Right kidney (tissue), 1 donor: ENCODE data around the gene KPNA6.
"Not testable (repeated sequence)": the region's sequence is repeated elsewhere in the genome, so short reads cannot be mapped to it uniquely, and the experiment has no call there.

ENCODE experiments used
- DNase-seq: peaks from one replicate; pipeline ENCODE4 v3.0.0-alpha.2; 2016

KPNA6 gene

GRCh38 chr1:32099426-32099825 lies 8.4 kb upstream of the KPNA6 start:
- no peak for DNase-seq

DNA sequence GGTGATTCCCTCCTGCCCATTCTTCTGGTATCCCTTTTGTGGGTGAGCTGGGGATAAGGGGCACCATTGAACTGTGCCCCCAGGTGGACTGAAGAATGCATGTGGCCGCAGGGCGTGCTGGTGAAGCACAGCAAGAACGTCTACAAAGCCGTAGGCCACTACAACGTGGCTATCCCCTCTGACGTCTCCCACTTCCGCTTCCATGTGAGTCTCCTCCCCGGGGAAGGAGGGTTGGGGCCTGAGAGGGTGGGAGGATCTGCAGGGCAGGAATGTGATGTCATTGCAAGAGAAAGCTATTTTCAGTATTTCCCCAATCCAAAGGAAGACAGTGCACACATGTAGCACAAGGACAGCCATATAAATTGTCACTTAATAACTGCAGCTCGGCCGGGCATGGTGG lies 7.5 kb upstream of the KPNA6 start:
- no peak for DNase-seq

DNA sequence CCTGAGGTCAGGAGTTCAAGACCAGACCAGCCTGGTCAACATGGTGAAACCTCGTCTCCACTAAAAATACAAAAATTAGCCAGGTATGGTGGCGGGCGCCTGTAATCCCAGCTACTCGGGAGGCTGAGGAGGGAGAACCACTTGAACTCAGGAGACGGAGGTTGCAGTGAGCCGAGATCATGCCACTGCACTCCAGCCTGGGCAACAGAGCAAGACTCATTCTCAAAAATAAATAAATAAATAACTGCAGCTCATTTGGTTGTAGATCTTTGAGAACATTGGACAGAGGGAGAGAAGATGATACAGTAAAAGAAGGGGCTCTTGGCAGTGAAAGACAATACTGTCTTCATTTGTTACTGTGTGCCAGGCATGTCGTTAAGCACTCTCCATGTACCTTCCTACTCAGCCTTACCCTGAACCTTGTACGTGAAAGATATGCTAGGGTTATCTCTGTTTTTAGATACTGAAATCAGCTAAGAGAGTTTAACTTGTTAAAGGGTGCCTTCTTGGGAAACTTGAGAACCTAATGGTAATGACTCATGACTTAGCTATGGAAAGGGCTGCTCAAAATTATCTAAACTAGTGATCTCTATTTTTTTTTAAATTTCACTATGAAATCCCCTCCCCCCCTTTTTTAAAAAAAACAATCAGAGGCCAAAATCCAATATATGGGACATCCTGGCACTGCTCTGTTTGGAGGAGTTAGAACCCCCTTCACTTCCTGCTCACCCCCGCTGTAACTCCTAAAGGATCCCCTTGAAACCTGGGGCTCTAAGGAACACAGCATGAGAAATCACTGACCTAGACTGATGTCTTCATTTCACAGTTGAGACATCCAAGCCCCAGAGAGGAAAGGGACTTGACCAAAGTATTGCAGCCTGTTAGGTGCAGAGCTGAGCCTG lies 6.8 kb upstream of the KPNA6 start:
- DNase-seq = no peak

GRCh38 chr1:32104127-32104526 lies 3.7 kb upstream of the KPNA6 start:
- DNase-seq = no peak

GRCh38 chr1:32105338-32105737 lies 2.5 kb upstream of the KPNA6 start:
- DNase-seq = no peak

DNA sequence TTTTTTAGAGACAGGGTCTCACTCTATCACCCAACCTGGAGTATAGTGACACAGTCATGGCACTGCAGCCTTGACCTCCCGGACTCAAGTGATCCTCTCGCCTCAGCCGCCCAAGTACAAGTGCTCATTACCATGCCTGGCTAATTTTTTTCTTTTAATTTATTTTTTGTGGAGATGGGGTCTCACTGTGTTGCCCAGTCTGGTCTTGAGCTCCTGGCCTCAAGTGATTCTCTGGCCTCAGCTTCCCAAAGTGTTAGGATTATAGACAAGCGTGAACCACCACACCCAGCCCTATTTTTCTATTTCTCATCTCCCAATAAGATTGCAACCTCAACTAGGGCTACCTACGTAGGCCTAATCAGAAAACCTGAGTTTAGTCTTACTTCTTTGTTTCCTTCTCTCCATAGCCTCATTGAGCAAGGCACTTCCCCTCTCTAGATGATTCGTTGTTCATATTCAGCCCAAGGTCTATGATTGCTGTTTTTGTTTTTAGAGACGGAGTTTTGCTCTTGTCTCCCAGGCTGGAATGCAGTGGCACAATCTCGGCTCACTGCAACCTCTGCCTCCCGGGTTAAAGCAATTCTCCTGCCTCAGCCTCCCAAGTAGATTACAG lies 1.1 kb upstream of the KPNA6 start:
- no peak for DNase-seq

DNA sequence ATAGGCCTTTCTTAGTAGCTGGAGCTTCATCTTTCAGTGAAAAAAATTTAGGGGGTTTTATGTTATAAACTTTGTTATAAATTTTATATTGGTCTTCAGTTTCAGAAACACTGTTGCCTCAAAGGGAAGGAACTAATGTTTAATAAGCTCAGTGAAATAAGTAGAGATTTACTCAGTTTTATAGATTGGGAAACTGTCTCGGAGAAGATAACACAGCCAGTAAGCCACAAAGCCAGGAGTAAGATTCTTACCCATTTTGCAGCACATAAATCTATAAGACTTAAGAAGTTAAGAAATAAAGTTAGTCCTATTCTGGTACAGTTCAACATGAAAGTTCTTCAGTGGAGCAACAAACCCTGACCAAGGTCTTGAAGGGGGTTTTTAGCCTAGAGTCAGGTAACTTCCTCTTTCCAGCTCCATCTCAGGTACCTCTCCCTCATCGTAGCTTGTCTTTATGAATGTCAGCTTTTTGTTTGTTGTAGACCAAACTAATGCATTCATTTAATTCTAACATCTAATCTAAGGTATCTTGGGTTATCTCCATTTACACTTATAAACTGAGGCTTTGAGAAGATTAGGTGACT lies 3.3 kb downstream of the KPNA6 start:
- DNase-seq = no peak

- no peak for DNase-seq
Observed at GRCh38 chr1:32111789-32112188, 3.9 kb downstream of the KPNA6 start.

DNA sequence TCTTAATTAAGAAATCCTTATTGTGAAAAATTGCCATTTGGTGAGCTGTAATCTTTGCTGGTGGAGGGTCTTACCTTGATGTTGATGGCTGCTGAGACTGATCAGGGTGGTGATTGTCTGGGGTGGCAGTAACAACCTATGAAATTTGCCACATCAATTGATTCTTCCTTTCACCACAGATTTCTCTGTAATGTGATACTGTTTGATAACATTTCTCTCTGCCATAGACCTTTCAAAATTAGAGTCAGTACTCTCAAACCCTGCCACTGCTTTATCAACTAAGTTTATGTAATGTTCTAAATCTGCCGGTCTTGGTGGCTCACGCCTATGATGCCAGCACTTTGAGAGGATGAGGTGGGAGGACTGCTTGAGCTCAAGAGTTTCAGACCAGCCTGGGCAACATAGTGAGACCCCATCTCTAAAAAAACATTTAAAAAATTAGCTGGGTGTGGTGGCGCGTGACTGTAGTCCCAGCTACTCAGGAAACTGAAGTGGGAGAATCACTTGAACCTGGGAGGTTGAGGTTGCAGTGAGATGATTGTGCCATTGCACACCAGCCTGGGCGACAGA lies 5.0 kb downstream of the KPNA6 start:
- no peak for DNase-seq

- not testable (repeated sequence) for DNase-seq
Observed at GRCh38 chr1:32113436-32113835, 5.6 kb downstream of the KPNA6 start.

GRCh38 chr1:32114420-32114819 lies 6.6 kb downstream of the KPNA6 start:
- no peak for DNase-seq

DNA sequence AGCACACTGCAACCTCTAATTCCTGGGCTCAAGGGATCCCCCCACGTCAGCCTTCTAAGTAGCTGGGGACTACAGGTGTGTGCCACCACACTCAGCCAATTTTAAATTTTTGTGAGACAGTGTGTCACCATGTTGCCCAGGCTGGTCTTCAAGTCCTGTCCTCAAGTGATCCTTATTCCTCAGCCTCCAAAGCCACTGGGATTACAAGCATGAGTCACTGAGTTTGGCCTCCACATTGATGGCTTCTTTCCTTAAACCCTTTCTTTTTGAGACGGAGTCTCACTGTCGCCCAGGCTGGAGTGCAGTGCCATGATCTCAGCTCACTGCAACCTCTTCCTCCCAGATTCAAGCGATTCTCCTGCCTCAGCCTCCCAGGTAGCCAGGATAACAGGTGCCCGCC lies 7.6 kb downstream of the KPNA6 start:
- no peak for DNase-seq

DNA sequence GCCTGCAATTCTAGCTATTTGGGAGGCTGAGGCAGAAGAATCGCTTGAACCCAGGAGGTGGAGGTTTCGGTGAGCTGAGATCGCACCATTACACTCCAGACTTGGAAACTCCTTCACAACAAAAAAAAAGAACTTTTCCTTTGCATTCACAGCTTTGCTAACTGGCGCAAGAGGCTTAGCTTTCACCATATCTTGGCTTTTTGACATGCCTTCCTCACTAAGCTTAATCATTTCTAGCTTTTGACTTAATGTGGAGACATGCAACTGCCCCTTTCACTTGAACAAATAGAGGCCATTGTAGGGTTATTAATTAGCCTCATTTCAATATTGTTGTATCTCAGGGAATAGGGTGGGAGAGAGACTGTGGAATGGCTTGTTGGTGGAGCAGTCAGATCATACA lies 8.7 kb downstream of the KPNA6 start:
- DNase-seq = no peak

DNA sequence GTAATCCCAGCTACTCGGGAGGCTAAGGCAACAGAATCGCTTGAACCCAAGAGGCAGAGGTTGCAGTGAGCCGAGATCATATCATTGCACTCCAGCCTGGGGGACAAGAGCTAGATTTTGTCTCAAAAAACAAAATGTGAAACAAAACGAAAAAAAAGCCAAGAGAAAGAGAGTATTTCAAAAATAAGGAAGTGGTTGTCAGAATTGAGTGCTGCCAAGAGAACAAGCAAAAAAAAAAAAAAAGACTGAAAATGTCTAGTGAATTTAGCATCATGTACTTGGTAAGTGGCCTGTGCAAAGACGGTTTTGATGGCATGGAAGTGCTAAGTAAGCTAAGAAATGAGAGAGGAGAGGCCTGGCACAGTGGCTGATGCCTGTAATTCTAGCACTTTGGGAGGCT lies 14.3 kb downstream of the KPNA6 start:
- no peak for DNase-seq

DNA sequence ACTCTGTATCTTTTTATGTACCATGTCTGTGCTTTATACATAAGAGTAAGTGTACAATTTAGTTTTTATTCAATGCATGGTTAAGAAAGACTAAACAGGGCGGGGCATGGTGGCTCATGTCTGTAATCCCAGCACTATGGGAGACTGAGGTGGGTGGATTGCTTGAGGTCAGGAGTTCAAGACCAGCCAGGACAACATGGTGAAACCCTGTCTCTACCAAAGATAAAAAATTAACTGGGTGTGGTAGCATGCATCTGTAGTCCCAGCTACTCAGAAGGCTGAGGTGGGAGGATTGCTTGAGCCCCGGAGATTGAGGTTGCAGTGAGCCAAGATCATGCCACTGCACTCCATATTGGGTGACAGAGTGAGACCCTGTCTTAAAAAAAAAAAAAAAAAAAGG lies 15.5 kb downstream of the KPNA6 start:
- not testable (repeated sequence) for DNase-seq

DNA sequence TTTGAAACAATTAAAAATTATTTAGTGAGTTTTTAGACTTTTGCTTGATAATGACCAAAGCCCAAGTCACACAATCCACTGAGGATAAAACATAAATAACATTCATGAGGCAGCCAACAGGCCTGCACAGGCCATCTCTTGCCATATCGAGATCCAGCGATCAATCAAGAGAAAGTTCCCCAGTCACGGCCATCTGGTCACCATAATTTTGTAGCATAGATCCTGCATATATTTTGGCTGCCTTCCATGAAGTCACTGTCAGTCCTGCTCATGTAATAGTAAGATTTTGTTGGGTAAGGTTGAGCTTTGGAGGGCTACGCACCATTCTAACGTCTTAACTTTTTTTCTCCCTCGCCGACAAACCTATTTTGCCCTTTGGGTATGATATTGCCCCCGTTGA lies 17.5 kb downstream of the KPNA6 start:
- no peak for DNase-seq

DNA sequence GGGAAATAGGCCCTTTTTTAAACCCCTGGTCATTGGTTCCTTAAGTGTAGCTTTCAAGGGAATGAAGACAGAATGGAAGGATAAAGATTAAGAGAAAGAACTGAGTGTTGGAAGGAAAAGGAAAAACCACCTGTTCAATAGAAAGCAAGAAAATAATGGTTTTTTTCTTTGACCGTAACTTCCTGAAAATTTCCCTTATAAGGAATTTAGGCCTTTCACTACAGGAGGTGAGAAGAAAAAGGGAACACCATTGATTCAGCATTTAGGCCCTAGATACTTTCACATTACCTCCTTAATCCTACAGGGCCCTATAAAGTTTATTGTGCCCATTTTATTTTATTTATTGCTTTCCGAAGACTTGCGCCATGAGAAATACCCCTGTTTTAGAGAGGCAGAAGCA lies 18.9 kb downstream of the KPNA6 start:
- DNase-seq = no peak

DNA sequence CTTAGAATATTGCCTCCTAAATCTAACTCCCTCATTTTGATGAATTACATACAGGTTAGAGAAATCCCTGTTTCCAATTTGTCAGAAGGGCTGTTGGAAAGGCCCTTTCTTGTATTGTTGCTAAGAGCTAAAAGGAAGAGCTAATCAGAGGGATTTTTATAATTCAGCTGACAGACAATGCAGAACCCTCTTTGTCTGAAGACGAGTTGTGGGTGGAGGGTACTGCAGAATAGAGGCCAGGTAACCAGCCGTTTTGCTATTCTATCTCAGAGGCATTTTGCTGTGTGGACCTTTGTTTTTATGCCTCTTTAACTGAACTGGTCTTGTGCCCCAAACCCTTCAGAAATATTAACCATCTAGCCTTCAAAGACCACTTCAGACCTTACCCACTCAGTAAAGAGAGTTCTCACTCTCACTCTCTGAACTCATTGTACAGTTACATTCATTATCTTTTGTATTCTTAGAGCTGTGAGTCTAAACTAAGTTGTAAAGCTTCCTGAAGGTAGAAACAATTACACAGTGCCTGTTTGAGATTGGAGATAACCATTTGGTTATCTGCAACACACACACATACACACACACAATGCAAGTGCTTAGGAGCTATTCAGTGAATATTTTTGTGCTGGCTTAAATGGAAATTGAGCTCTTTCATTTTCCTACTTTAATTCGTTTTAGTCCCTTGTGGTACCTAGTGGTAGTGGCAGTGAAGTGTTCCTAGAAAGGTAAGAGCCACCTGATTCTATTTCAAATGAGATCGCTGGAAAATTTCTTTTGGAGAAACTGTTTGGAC lies 19.7 kb downstream of the KPNA6 start:
- no peak for DNase-seq

DNA sequence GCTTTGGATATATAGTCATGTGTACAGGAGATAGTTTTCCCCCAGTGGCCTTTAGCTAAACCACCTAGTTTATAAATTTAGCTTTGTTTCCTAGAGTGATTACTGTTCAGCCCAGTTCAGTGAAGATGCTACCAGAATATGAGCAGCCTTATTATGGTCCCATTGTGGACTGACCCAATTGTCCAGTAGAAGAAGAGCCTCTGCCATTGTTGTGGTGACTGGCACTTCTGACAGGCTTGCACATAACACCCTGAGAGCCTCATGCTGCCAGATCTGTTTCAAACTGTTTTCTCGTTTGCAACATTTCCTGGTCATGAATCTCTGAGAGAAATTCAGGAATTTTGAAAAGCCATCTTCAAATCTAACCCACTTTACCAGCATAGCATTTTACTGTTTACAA lies 20.6 kb downstream of the KPNA6 start:
- DNase-seq = no peak

- no peak for DNase-seq
Observed at GRCh38 chr1:32128964-32129363, 21.1 kb downstream of the KPNA6 start.

DNA sequence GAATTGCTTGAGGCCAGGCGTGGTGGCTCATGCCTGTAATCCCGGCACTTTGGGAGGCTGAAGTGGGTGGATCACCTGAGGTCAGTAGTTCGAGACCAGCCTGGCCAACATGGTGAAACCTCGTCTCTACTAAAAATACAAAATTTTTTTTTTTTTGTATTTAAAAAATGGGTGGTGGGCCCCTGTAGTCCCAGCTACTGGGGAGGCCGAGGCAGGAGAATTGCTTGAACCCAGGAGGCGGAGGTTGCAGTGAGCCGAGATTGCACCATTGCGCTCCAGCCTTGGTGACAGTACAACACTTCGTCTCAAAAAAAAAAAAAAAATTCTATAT lies 26.1 kb downstream of the KPNA6 start:
- DNase-seq = not testable (repeated sequence)

- DNase-seq = no peak
Observed at GRCh38 chr1:32137111-32137510, 29.3 kb downstream of the KPNA6 start.

DNA sequence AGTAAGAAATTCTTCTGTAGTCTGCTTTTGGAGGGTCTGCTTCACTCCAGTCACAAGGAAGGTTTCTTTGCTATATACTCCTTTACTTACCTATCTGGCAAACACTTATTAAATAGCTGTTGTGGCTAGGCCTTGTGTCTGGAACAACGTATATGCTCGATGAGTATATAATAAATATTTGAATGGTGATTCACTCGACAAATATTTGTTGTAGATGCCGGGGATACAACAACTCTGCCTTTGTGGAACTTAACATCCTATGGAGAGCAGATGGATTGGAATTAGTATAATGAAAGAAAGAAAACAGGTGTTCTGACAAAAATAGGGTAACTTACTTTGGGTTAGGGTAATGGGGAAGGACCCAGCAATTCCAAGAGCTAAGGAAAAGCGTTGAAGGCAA lies 31.1 kb downstream of the KPNA6 start:
- no peak for DNase-seq
